ENCODE data around the gene TTC28.

Gene TTC28

GRCh38 chr22:28243539-28243938 lies 436.1 kb downstream of the TTC28 start:
- TF ChIP-seq NFIC (IDR thresholded peaks at IDR 0.05), result no peak
- TF ChIP-seq FOXM1 (IDR thresholded peaks at IDR 0.05; ENCODE audit: borderline replicate concordance, low read depth), result no peak
- TF ChIP-seq RAD21 (IDR thresholded peaks at IDR 0.05; ENCODE audit: low read depth), result no peak
- no peak for TF ChIP-seq TCF12 (IDR thresholded peaks at IDR 0.05; ENCODE audit: low read depth)
- TF ChIP-seq EGR1 (IDR thresholded peaks at IDR 0.05), result no peak
- TF ChIP-seq EP300 (IDR thresholded peaks at IDR 0.05; ENCODE audit: borderline replicate concordance), result no peak
- no peak for TF ChIP-seq CEBPB (IDR thresholded peaks at IDR 0.05)
- TF ChIP-seq YY1 (IDR thresholded peaks at IDR 0.05; ENCODE audit: low read depth), result no peak
- no peak for TF ChIP-seq REST (IDR thresholded peaks at IDR 0.05; ENCODE audit: low read depth)
- TF ChIP-seq CREB1 (IDR thresholded peaks at IDR 0.05; ENCODE audit: low read depth), result no peak
- TF ChIP-seq USF1 (IDR thresholded peaks at IDR 0.05), result no peak
- TF ChIP-seq MAX (IDR thresholded peaks at IDR 0.05), result no peak
- TF ChIP-seq TEAD4 (IDR thresholded peaks at IDR 0.05), result no peak
- TF ChIP-seq TAF1 (IDR thresholded peaks at IDR 0.05; ENCODE audit: low read depth), result no peak

GRCh38 chr22:28241656-28242290 lies 437.9 kb downstream of the TTC28 start:
- TF ChIP-seq EGR1 (IDR thresholded peaks at IDR 0.05) (no peak), ZBTB7A (IDR thresholded peaks at IDR 0.05; ENCODE audit: low read depth) (no peak), USF1 (IDR thresholded peaks at IDR 0.05) (no peak), CREB1 (IDR thresholded peaks at IDR 0.05; ENCODE audit: low read depth) (no peak), MAX (IDR thresholded peaks at IDR 0.05) (no peak), REST (IDR thresholded peaks at IDR 0.05; ENCODE audit: low read depth) (no peak), YY1 (IDR thresholded peaks at IDR 0.05; ENCODE audit: low read depth) (no peak), EP300 (IDR thresholded peaks at IDR 0.05; ENCODE audit: borderline replicate concordance) (no peak), TCF12 (IDR thresholded peaks at IDR 0.05; ENCODE audit: low read depth) (no peak), TEAD4 (IDR thresholded peaks at IDR 0.05) (no peak)

GRCh38 chr22:28239941-28240340 lies 439.7 kb downstream of the TTC28 start:
- TF ChIP-seq TEAD4 (IDR thresholded peaks at IDR 0.05), result no peak
- TF ChIP-seq CEBPB (IDR thresholded peaks at IDR 0.05), result no peak
- no peak for TF ChIP-seq MAX (IDR thresholded peaks at IDR 0.05)
- TF ChIP-seq TAF1 (IDR thresholded peaks at IDR 0.05; ENCODE audit: low read depth), result no peak
- TF ChIP-seq USF1 (IDR thresholded peaks at IDR 0.05), result no peak
- no peak for TF ChIP-seq YY1 (IDR thresholded peaks at IDR 0.05; ENCODE audit: low read depth)
- TF ChIP-seq CREB1 (IDR thresholded peaks at IDR 0.05; ENCODE audit: low read depth), result no peak
- TF ChIP-seq FOXM1 (IDR thresholded peaks at IDR 0.05; ENCODE audit: borderline replicate concordance, low read depth), result no peak
- TF ChIP-seq RAD21 (IDR thresholded peaks at IDR 0.05; ENCODE audit: low read depth), result no peak
- no peak for TF ChIP-seq REST (IDR thresholded peaks at IDR 0.05; ENCODE audit: low read depth)
- no peak for TF ChIP-seq ZBTB7A (IDR thresholded peaks at IDR 0.05; ENCODE audit: low read depth)
- no peak for TF ChIP-seq TCF12 (IDR thresholded peaks at IDR 0.05; ENCODE audit: low read depth)
- no peak for TF ChIP-seq NFIC (IDR thresholded peaks at IDR 0.05)
- no peak for TF ChIP-seq EP300 (IDR thresholded peaks at IDR 0.05; ENCODE audit: borderline replicate concordance)
- TF ChIP-seq EGR1 (IDR thresholded peaks at IDR 0.05), result no peak
